ENCODE results near the gene OAS1. TPM values are rescaled to one million over a fixed set of nuclear protein-coding genes. Genes with fewer than 3 reads are reported as not detected.
"Not testable (repeated sequence)": the region's sequence is repeated elsewhere in the genome, so short reads cannot be mapped to it uniquely, and the experiment has no call there.

Gene OAS1
- polyA plus RNA-seq, 1 donor: 26.9 TPM

- no peak overlapping the region for H3K4me3 ChIP-seq (ENCODE audit: low read length)
- peaks cover 25% of the 10 kb centered on the region for H3K36me3 ChIP-seq (ENCODE audit: control insufficient read depth, insufficient read depth, low read length)
- H3K27me3 ChIP-seq (ENCODE audit: control insufficient read depth, insufficient read depth, low read length): no peaks in the 10 kb centered on the region
- no peaks in the 10 kb centered on the region for H3K4me1 ChIP-seq (ENCODE audit: control insufficient read depth, insufficient read depth, low read length)
- H3K9me3 ChIP-seq (ENCODE audit: control insufficient read depth, low read depth, low read length): no peaks in the 10 kb centered on the region
- H3K27ac ChIP-seq (ENCODE audit: low read length): no peak overlapping the region
- peak in 1 of 2 donors; percentile 35 for DNase-seq
- no CpG with 5 or more reads among the region's 5 CpGs for WGBS (ENCODE audit: insufficient coverage, low lambda C conversion rate)
These were observed 9.5 kb downstream of the OAS1 start for GRCh38 chr12:112916270-112916669.

- no peaks in the 10 kb centered on the region for H3K4me1 ChIP-seq (ENCODE audit: control insufficient read depth, insufficient read depth, low read length)
- H3K27ac ChIP-seq (ENCODE audit: low read length): no peak overlapping the region
- no peak overlapping the region for H3K4me3 ChIP-seq (ENCODE audit: low read length)
- H3K27me3 ChIP-seq (ENCODE audit: control insufficient read depth, insufficient read depth, low read length): no peaks in the 10 kb centered on the region
- WGBS (ENCODE audit: insufficient coverage, low lambda C conversion rate): no CpG with 5 or more reads among the region's 6 CpGs
- peaks cover 23% of the 10 kb centered on the region for H3K36me3 ChIP-seq (ENCODE audit: control insufficient read depth, insufficient read depth, low read length)
- no peaks in the 10 kb centered on the region for H3K9me3 ChIP-seq (ENCODE audit: control insufficient read depth, low read depth, low read length)
- no peak for DNase-seq
These were observed 12.4 kb downstream of the OAS1 start for GRCh38 chr12:112919121-112919520.

- Histone ChIP-seq H3K27me3 (ENCODE audit: control insufficient read depth, insufficient read depth, low read length) (no peaks in the 10 kb centered on the region), H3K9me3 (ENCODE audit: control insufficient read depth, low read depth, low read length) (no peaks in the 10 kb centered on the region), H3K4me1 (ENCODE audit: control insufficient read depth, insufficient read depth, low read length) (peaks cover 4% of the 10 kb centered on the region), H3K4me3 (ENCODE audit: low read length) (no peak overlapping the region), H3K36me3 (ENCODE audit: control insufficient read depth, insufficient read depth, low read length) (no peaks in the 10 kb centered on the region), H3K27ac (ENCODE audit: low read length) (peak overlapping the region; percentile 66)
- peak; percentile 31 to 79 for DNase-seq
- WGBS (ENCODE audit: insufficient coverage, low lambda C conversion rate): 0% methylated on average over 2 of the region's 7 CpGs
These were observed 18.2 kb downstream of the OAS1 start for GRCh38 chr12:112924986-112925385.

- not testable (repeated sequence) for H3K27me3 ChIP-seq (ENCODE audit: control insufficient read depth, insufficient read depth, low read length); H3K27ac ChIP-seq (ENCODE audit: low read length); H3K36me3 ChIP-seq (ENCODE audit: control insufficient read depth, insufficient read depth, low read length); H3K9me3 ChIP-seq (ENCODE audit: control insufficient read depth, low read depth, low read length); H3K4me3 ChIP-seq (ENCODE audit: low read length); H3K4me1 ChIP-seq (ENCODE audit: control insufficient read depth, insufficient read depth, low read length)
- DNase-seq: peak in 1 of 2 donors; percentile 42
- WGBS (ENCODE audit: insufficient coverage, low lambda C conversion rate): no CpG with 5 or more reads among the region's 7 CpGs
These were observed 19.8 kb downstream of the OAS1 start for GRCh38 chr12:112926416-112927033.

- no peak overlapping the region for H3K4me3 ChIP-seq (ENCODE audit: low read length)
- peaks cover 4% of the 10 kb centered on the region for H3K4me1 ChIP-seq (ENCODE audit: control insufficient read depth, insufficient read depth, low read length)
- 0% methylated on average over 1 of the region's 3 CpGs for WGBS (ENCODE audit: insufficient coverage, low lambda C conversion rate)
- H3K9me3 ChIP-seq (ENCODE audit: control insufficient read depth, low read depth, low read length): no peaks in the 10 kb centered on the region
- DNase-seq: no peak
- H3K36me3 ChIP-seq (ENCODE audit: control insufficient read depth, insufficient read depth, low read length): no peaks in the 10 kb centered on the region
- no peak overlapping the region for H3K27ac ChIP-seq (ENCODE audit: low read length)
- H3K27me3 ChIP-seq (ENCODE audit: control insufficient read depth, insufficient read depth, low read length): no peaks in the 10 kb centered on the region
These were observed 20.7 kb downstream of the OAS1 start for GRCh38 chr12:112927475-112927874.

- no CpG with 5 or more reads among the region's 2 CpGs for WGBS (ENCODE audit: insufficient coverage, low lambda C conversion rate)
- Histone ChIP-seq H3K27me3 (ENCODE audit: control insufficient read depth, insufficient read depth, low read length) (no peaks in the 10 kb centered on the region), H3K36me3 (ENCODE audit: control insufficient read depth, insufficient read depth, low read length) (no peaks in the 10 kb centered on the region), H3K27ac (ENCODE audit: low read length) (no peak overlapping the region), H3K4me3 (ENCODE audit: low read length) (no peak overlapping the region), H3K9me3 (ENCODE audit: control insufficient read depth, low read depth, low read length) (no peaks in the 10 kb centered on the region), H3K4me1 (ENCODE audit: control insufficient read depth, insufficient read depth, low read length) (peaks cover 4% of the 10 kb centered on the region)
- DNase-seq: no peak
These were observed 21.2 kb downstream of the OAS1 start for GRCh38 chr12:112927925-112928324.

- DNase-seq: no peak
- H3K27ac ChIP-seq (ENCODE audit: low read length): no peak overlapping the region
- peaks cover 4% of the 10 kb centered on the region for H3K4me1 ChIP-seq (ENCODE audit: control insufficient read depth, insufficient read depth, low read length)
- WGBS (ENCODE audit: insufficient coverage, low lambda C conversion rate): no CpG with 5 or more reads among the region's 1 CpG
- H3K4me3 ChIP-seq (ENCODE audit: low read length): no peak overlapping the region
- no peaks in the 10 kb centered on the region for H3K9me3 ChIP-seq (ENCODE audit: control insufficient read depth, low read depth, low read length)
- H3K27me3 ChIP-seq (ENCODE audit: control insufficient read depth, insufficient read depth, low read length): no peaks in the 10 kb centered on the region
- no peaks in the 10 kb centered on the region for H3K36me3 ChIP-seq (ENCODE audit: control insufficient read depth, insufficient read depth, low read length)
These were observed 22.2 kb downstream of the OAS1 start for GRCh38 chr12:112928978-112929377.

- WGBS (ENCODE audit: insufficient coverage, low lambda C conversion rate): no CpG with 5 or more reads among the region's 3 CpGs
- no peak for DNase-seq
- H3K4me3 ChIP-seq (ENCODE audit: low read length): no peak overlapping the region
- no peaks in the 10 kb centered on the region for H3K27me3 ChIP-seq (ENCODE audit: control insufficient read depth, insufficient read depth, low read length)
- H3K4me1 ChIP-seq (ENCODE audit: control insufficient read depth, insufficient read depth, low read length): peaks cover 4% of the 10 kb centered on the region
- no peaks in the 10 kb centered on the region for H3K36me3 ChIP-seq (ENCODE audit: control insufficient read depth, insufficient read depth, low read length)
- H3K9me3 ChIP-seq (ENCODE audit: control insufficient read depth, low read depth, low read length): no peaks in the 10 kb centered on the region
- no peak overlapping the region for H3K27ac ChIP-seq (ENCODE audit: low read length)
These were observed 23.0 kb downstream of the OAS1 start for GRCh38 chr12:112929715-112930114.

- Histone ChIP-seq H3K36me3 (ENCODE audit: control insufficient read depth, insufficient read depth, low read length) (no peaks in the 10 kb centered on the region), H3K27ac (ENCODE audit: low read length) (no peak overlapping the region), H3K27me3 (ENCODE audit: control insufficient read depth, insufficient read depth, low read length) (no peaks in the 10 kb centered on the region), H3K4me3 (ENCODE audit: low read length) (no peak overlapping the region), H3K4me1 (ENCODE audit: control insufficient read depth, insufficient read depth, low read length) (peaks cover under 1% of the 10 kb centered on the region), H3K9me3 (ENCODE audit: control insufficient read depth, low read depth, low read length) (no peaks in the 10 kb centered on the region)
- no CpG with 5 or more reads among the region's 2 CpGs for WGBS (ENCODE audit: insufficient coverage, low lambda C conversion rate)
- no peak for DNase-seq
These were observed 23.6 kb downstream of the OAS1 start for GRCh38 chr12:112930350-112930749.

GRCh38 chr12:112932485-112933128 is 25.8 kb downstream of the OAS1 start:
- Histone ChIP-seq H3K9me3 (ENCODE audit: control insufficient read depth, low read depth, low read length) (no peaks in the 10 kb centered on the region), H3K27me3 (ENCODE audit: control insufficient read depth, insufficient read depth, low read length) (no peaks in the 10 kb centered on the region), H3K36me3 (ENCODE audit: control insufficient read depth, insufficient read depth, low read length) (no peaks in the 10 kb centered on the region), H3K4me1 (ENCODE audit: control insufficient read depth, insufficient read depth, low read length) (no peaks in the 10 kb centered on the region), H3K4me3 (ENCODE audit: low read length) (no peak overlapping the region), H3K27ac (ENCODE audit: low read length) (no peak overlapping the region)
- no CpG with 5 or more reads among the region's 6 CpGs for WGBS (ENCODE audit: insufficient coverage, low lambda C conversion rate)
- no peak for DNase-seq

- no peak for DNase-seq
- H3K4me3 ChIP-seq (ENCODE audit: low read length): no peak overlapping the region
- WGBS (ENCODE audit: insufficient coverage, low lambda C conversion rate): 60% methylated on average over 2 of the region's 2 CpGs
These were observed 26.4 kb downstream of the OAS1 start for GRCh38 chr12:112933129-112933505.

More at GRCh38 chr12:112933129-112933505, 26.4 kb downstream of the OAS1 start:
- H3K4me1 ChIP-seq (ENCODE audit: control insufficient read depth, insufficient read depth, low read length): no peaks in the 10 kb centered on the region
- no peak overlapping the region for H3K27ac ChIP-seq (ENCODE audit: low read length)
- H3K9me3 ChIP-seq (ENCODE audit: control insufficient read depth, low read depth, low read length): no peaks in the 10 kb centered on the region
- H3K36me3 ChIP-seq (ENCODE audit: control insufficient read depth, insufficient read depth, low read length): no peaks in the 10 kb centered on the region
- H3K27me3 ChIP-seq (ENCODE audit: control insufficient read depth, insufficient read depth, low read length): no peaks in the 10 kb centered on the region

All from large intestine (tissue), 3 donors.